ENCODE measurements around the gene ATXN10.
A peak's percentile ranks its signal among the peaks of the same experiment; 100 is the strongest.
"Not testable (repeated sequence)": the region's sequence is repeated elsewhere in the genome, so short reads cannot be mapped to it uniquely, and the experiment has no call there.

The ATXN10 gene

DNA sequence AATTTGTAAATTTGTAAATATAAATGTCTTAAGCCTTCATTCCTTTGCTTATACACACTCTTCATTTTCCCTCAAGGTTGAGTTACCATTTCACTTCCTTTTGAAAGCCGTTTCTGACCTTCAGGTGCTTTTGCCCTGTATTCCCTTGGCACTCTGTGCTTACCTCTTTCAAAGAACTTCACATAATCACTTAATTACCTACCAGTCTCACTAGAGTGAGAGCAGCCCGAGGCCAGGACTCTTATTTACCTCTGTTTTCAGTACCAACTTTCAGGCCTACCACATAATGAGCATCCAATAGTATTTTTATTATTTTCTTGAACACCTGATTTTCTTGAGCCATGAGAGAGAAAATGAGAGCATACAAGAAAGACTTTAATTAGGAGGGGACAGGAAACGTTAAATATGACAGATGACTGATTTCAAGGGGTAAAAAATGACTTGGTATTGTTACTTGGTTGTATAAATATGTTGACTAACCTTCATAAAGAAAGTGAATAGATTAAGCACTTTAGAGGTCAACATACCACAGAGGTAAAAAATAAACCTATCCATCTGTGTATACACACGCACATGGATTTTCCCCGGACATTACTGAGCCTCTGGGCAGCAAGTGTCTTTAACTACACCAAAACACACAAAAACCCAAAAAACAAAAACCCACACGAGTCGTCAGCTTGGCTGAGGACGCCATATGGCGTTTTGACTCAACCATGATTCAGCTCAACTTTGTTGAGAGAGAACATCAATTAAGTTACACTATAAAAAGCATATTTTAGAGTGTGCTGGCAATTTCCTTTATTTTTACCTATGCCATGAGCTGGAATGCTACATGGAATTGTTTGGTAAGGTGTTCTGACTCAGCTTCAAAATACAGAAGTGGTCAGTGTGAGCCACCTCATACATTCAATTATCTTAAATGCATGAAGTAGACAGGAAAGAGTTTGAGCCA, 7.6 kb downstream of the ATXN10 start:
- peak; percentile 44 for DNase-seq (ENCODE audit: low spot score)

DNA sequence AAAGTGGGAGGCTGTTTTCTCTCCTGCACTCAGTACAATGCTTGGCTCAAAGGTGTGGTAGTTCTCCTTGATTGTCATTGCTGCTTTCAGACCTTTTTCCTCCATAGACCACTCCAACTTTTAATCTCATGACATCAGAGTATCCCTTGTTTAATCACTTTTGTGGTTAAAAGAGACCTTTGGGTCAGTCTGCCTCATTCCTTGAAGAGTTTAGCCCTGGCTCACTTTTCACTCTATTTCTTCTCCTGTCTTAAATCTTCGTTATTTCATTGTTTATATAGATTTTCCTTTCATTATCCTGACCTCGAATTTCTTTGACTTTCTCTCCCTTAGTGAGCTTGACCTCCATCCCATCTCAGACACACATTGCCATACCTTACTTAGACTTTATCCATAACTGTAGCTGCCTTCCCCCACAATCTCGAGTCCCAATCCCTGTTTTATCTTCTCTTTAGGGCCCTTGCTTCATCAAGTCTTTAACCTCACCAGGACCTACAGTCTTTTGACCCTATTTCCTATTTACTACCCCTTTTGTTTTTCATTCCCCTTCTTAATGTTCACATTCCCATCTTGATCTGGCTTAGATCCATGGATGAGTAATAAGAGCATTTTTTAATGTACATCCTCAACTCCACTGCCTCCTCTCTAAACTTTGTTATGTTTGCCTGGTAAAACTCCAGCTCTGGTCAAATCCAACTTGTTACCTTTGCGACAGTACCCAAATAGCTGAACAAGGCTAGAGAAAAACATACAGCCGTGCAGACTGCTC, 9.5 kb downstream of the ATXN10 start:
- peak; percentile 30 for DNase-seq (ENCODE audit: low spot score)

DNA sequence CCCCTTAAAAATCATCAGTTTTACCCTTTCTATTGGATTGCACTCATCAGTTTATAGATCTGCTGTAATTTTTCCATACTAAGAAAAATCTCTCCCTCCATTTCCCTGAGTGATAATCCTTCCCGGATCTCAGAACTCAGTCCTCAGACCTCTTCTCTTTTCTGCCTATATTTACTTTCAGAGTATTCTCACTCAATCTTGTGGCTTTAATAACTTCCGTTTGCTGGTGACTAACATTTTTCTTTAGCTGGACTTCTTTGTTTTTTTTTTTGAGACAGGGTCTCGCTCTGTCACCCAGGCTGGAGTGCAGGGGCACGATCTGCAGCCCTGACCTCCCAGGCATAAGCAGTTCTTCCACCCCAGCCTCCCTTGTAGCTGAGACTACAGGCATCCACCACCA, 10.4 kb downstream of the ATXN10 start:
- no peak for DNase-seq (ENCODE audit: low spot score)

DNA sequence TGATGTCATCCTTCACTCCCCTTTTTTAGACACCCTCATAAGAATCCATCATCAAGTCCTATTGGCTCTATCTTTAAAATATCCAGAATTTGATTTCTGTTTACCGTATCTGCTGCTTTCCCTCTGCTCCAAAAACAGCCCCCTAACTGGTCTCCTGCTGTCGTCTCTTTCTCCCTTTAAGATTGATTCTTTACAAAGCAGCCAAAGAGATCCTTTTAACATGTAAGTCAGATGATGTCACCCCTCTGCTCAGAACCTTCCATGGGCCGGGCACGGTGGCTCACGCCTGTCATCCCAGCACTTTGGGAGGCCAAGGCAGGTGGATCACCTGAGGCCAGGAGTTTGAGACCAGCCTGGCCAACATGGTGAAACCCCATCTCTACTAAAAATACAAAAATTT, 11.1 kb downstream of the ATXN10 start:
- not testable (repeated sequence) for DNase-seq (ENCODE audit: low spot score)

DNA sequence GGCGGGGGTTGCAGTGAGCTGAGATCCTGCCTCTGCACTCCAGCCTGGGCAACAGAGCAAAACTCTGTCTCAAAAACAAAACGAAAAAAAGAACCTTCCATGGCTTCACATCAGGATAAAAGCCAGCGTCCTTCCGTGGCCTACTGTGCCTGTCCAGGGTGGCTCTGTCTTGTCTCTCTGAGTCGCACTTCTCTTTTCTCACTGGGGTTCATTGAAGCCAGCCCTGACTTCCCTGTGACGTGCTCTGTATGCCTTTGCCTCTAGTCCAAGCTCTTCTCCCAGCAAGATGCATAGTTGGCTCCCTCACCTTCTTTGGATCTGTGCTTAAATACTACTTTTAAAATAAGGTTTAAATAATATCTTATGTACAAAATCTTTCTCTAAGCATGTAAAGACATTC, 11.6 kb downstream of the ATXN10 start:
- DNase-seq (ENCODE audit: low spot score), result no peak

DNA sequence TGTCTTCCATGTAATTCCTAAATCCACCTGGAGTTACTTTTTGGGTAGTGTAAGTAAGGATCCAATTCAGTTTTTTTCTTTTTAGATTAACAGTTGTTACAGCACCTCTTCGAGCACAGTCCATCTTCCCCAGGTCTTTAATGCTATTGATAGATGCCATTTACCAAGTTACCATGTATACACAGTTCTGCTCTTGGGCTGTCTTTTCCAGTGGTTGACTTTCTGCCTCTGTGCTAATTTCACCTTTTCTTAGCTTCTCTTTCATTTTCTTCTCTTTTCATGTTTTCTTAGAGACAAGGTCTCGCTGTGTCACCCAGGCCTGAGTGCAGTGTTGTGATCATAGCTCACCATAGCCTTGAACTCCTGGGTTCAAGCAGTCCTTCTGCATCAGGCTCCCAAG, 12.0 kb downstream of the ATXN10 start:
- no peak for DNase-seq (ENCODE audit: low spot score)

DNA sequence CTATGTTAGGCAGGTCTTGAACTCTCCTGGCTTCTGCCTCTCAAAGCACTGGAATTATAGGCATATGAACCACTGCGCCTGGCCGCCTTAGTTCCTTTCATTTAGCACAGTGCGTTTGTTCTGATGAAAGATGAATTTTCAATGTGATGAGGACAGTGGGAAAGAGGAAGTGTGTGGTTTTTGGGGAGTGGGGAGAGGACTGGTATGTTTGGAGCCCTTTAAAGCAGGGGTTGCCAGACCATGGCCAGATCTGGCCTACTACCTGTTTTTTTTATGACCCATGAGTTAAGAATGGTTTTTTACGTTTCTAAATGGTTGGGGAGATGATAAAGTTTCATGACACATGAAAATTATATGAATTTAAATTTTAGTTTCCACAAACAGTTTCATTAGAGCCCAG, 12.5 kb downstream of the ATXN10 start:
- peak; percentile 23 for DNase-seq (ENCODE audit: low spot score)

DNA sequence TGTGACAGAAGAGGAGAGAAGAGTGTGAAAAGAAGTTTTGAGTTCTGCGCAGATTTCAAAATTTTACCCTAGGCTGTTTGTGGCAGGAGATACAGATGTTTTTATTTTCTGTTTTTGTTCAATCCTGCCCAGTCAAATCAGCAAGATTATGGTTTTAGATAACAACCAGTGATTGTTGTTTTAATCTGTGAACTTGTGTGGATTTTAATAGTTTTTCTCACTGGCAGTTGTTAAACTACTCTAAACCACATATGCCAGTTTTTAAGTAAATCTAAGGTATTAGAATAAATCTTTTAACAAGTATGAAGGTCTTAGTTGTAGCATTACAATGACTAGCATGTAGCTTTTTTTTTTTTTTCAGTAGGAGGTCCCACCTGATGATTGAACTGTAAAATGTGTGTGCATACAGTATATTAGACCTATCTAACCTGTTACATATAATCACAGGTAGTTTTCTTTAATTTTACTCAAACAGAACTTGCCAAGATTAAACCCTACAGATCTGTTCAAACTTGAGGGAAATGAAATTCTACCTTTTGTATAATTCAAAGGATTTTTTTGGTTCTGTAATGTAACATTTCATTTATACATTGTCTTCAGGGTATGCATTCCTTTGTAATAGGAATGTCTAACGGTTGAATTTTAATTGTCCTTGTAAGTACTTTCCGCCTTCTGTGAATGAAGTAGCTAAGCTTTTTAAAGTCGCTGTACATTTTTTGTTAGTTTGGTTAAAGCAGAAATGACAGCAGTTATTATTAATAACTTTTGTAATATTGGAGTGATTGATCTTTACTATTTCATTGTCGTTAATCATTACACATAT, 13.3 kb downstream of the ATXN10 start:
- no peak for DNase-seq (ENCODE audit: low spot score)

DNA sequence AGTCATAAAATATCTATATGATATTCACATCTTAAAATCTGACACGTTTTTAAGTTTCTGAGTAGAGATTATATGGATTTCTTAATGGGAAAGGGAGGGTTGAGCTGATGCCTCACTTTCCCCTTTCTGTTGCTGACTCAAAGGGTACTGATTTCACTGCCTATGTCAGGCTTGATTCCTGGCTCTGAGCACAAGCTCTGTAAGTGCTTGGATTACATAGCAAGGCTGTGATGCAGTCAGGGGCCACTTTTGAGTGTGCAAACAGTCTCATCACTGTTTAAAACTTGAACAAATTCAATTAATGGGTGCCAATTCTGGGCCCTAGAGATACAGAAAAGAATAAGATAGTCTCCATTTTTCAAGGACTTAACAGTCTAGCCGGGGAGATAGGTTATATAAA, 14.4 kb downstream of the ATXN10 start:
- DNase-seq (ENCODE audit: low spot score), result no peak

DNA sequence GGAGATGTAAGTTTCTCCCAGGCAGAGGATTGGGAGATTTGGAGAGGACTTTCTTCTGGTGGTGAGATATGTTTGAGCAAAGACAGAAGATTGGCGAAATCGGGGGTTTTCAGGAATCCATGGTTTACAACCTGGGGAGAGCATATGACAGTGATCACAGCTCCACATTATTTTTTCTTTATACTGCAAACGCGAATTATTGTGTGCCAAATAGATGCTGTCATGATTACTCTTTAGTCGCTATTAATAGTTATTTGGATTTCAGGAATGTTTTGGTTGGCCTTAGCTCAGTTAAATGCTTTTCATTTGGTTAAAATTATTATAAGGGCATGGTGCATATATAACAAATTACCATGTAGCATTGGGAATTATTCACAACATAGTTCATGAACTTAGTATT, 15.2 kb downstream of the ATXN10 start:
- DNase-seq (ENCODE audit: low spot score), result no peak

DNA sequence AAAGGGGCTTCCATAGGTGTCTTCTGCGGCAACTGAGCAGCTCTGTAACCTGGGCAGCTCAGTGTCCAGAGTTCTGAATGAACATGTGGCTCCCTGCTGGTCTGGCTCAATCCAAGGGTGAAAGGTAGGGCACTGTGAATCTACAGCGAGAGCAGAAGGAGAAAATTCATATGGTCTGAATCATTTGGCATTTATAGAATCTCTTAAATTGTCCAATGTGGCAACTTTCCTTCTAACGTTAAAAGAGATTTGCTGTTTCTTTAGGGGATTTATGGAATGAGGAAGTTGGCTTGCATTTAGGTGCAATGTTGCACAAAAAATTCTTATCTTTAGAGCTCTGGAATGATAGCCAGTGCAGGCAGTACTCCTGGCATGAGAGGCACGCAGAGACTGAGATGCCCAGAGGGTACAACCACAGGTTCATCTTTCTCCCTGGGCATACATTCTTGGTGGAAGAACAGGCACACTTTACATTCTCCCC, 17.0 kb downstream of the ATXN10 start:
- DNase-seq (ENCODE audit: low spot score), result peak; percentile 92

DNA sequence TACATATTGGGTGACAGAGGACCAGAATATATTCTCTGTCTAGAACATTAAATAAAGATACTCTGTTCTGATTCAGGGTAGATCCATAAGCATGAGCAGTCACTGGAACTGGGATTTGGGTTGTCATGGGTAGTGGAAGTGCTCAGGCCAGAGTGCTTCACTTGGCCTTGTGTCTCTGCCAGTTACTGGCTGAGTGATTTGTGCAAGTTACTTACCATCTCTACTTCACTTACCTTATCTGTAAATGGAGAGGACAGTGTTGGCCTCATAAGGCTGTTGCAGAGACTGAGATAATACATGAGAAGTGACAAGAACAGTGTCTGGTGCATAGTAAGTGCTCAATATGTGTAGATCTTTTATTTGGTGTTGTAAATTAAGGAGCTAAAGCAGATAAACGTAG, 17.6 kb downstream of the ATXN10 start:
- no peak for DNase-seq (ENCODE audit: low spot score)

DNA sequence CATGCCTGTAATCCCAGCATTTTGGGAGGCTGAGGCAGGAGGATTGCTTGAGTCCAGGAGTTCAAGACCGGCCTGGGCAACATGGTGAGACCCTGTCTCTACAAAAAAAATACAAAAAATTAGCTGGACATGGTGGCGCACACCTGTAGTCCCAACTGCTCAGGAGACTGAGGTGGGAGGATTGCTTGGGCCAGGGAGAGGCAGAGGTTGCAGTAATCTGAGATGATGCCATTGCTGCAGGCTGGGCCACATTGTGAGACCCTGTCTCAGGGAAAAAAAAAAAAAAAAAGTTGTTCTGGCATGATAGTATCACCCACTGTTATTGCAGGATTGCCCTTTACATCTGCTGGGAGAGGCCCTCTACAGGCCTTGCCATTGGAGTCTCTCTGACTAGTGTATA, 18.4 kb downstream of the ATXN10 start:
- DNase-seq (ENCODE audit: low spot score), result no peak

DNA sequence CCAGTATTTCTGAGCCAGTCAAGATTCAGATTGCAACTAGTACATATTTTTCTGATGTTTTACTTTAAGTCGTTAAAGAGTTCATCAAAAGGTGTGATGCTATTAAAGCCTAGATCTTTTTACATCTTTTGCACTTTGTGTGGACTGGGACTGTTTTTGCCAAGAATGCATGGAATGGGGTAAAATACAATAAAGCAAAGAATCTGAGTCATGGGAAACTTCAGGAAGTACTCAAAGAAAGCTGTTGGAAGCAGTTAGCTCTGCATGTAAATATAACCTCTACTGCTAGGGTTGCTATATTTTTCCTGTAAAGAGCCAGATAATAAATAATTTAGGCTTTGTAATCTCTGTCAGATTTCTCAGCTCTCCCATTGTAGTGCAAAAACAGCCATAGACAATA, 20.9 kb downstream of the ATXN10 start:
- peak; percentile 36 for DNase-seq (ENCODE audit: low spot score)

DNA sequence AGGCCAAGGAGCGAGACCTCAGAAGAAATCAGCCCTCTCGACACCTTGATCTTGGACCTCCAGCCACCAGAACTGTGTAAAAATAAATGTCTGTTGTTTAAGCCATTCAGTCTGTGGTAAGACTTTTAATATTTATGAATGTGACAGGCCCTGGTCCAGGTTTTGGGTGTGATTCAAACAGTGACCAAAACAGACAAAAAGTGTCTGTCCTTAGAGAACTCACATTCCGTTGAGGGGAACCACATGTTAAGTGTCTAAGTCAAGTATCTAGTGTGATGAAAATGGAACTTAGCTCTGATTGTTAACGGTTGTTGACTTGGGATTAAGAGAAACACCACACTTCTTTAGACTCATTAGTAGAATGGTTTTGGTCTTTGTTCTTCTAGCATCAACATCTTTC, 22.2 kb downstream of the ATXN10 start:
- no peak for DNase-seq (ENCODE audit: low spot score)

DNA sequence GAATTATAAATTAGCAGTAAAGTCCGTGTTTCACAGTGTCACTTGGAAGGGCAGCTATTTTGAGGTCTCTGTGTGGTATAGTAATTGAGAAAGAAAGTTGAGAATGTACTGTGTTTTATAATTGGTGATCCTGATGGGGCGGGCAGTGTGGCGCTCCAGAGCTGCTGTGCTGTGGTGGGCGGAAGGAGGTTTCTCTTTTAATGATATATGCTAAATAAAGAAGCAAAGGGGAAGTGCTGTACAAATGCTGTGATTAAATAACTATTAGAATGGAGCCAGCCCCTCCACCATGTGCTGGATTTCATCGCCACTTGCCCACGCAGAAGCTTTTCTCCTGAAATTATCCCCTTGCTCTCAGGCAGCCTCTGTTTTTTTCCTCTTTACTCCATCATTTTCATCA, 24.6 kb downstream of the ATXN10 start:
- no peak for DNase-seq (ENCODE audit: low spot score)

DNA sequence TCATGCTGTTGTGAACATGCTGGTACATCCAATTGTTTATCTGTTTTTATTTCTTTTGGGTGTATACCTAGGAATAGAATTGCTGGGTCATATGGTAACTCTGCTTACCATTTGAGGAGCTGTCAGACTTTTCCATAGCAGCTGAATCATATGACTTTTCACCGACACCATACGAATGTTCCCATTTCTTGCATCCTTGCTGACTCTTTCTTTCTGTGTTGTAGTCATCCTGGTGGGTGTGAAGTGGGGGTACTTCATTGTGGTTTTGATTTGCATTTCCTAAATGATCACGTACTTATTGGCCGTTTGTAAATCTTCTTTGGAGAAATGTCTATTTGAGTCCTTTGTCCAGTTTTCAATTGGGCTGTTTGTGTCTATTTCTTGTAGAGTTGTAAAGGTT, 26.5 kb downstream of the ATXN10 start:
- DNase-seq (ENCODE audit: low spot score), result no peak

DNA sequence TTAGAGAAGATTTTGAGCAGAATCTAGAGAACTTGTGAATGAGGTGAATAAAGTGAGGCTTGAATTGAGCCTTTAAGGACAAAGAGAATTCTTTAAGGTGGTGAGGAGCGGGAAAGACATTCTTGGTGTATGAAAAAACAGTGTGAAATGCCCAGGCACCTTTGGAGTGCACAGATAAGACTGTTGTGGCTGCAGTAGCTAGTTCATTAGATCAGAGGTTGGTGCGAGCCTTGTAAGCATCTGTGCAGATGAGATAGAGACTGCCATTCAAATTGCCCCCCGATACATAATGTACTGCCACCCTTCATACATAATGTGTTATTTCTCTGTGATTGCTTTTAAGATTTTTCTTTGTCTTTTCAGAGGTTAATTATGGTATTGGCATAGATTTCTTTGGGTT, 31.3 kb downstream of the ATXN10 start:
- DNase-seq (ENCODE audit: low spot score), result no peak

DNA sequence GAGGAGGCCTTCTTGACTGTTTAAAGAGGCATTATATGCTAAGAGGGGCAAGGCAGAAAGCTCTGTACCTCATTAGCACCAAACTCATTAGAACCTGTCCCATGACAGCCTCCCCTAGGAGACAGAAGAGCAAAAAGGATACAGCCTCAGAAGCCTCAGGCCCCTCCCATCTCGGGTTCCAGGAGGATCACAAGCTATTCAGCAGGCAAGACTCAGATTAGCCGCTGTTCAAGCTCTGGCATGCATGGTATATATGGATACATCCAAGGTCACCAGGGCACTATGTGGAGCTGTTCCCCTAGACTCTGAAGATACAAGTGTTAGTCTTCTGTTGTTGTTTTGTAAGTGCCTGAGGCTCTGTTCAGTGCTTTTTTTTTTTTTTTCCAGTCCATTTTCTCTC, 32.1 kb downstream of the ATXN10 start:
- no peak for DNase-seq (ENCODE audit: low spot score)

DNA sequence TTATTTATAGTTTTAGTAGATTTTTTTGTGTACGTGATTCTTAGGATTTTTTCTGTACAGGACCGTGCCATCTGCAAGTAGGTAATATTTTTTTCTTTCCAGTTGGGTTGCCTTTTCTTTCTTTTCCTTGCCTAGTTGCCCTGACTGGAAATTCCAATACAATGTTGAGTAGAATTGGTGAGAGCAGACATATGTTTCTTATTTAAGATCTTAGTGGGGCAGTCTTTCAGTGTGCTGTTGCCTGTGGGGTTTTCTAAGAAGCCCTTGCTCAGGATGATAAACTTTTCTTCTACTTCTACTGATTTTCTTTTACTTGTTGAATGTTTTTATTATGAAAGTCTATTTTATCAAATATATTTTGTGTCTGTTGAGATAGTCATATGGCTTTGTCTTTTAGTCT, 33.0 kb downstream of the ATXN10 start:
- no peak for DNase-seq (ENCODE audit: low spot score)

DNA sequence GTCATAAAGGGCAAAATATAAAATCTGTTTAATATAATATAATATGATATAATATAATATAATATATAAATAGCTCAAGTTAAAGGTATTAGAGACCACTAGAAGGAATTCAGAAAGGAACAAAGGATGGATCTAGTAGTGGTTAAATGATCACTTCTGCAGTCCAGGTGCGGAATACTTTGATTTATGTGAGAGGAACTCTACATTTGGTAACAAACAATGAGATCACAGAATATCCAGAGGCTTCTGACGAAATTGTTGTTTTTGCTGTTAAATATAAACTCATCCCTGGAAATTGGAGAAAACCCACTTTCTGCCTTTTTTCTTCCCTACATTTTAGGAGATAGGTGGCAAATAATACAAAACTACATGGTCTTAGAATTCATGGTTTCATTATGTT, 36.0 kb downstream of the ATXN10 start:
- DNase-seq (ENCODE audit: low spot score), result no peak

DNA sequence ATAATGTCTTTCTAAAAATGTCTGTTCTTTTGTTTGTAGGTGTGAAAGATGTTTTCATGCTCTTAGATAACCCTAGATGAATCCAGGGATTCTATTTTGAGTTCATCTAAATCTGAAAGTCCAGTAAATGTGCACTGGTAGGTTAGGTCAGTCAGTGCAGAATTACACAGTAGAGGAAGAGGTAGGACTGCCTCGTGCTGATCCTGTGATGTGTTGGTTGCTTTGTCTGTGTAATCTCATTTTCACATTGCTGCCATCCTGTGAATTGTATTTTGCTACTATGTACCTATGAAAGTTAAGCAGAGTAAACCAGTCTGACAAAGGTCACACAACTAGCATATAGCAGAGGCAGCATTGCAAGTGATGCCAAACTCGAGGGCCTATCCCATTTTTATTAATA, 36.5 kb downstream of the ATXN10 start:
- no peak for DNase-seq (ENCODE audit: low spot score)

Measured in kidney tubule cell (primary cell).